Measurements from ENCODE around the gene MTMR3.
A peak's percentile ranks its signal among the peaks of the same experiment; 100 is the strongest.

The MTMR3 gene

DNA sequence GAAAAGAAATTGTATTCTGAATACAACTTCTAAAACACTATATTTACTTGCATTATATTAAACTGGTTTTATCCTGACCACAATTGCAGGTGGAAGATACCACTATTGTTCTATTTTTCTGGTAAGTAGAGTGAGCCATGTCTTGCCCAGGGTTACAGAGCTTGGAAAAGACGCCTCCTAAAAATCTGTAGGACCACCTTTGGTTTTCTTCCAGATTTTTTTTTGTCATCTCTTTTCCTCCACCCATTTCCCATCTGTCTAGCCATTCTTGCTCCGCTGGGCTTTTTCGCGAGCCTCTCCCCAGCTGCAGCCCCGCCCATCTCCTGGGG, 294 bp upstream of the MTMR3 start:
- Histone ChIP-seq H3K4me3 (ENCODE audit: low read length) (peak overlapping the region; percentile 89), H3K36me3 (ENCODE audit: control insufficient read depth, low read length) (no peaks in the 10 kb centered on the region; the same call in 1 of the 2 replicates)

GRCh38 chr22:29883775-29884097, 762 bp downstream of the MTMR3 start:
- Histone ChIP-seq H3K36me3 (ENCODE audit: control insufficient read depth, low read length) (no peaks in the 10 kb centered on the region; the same call in 1 of the 2 replicates), H3K79me2 (ENCODE audit: control insufficient read depth, low read length) (peaks cover 52% of the 10 kb centered on the region), H3K9me2 (replicated peaks; ENCODE audit: control insufficient read depth, low read length) (no peaks in the 10 kb centered on the region), H3F3A (ENCODE audit: control insufficient read depth, insufficient read depth) (peaks cover 4% of the 10 kb centered on the region; the same call in 1 of the 2 replicates), H3K4me3 (ENCODE audit: low read length) (peak overlapping the region; percentile 89), H3K27me3 (ENCODE audit: control insufficient read depth, low read length) (no peaks in the 10 kb centered on the region), H3K4me2 (ENCODE audit: low read length) (peak overlapping the region; percentile 80), H3K27ac (ENCODE audit: low read depth, low read length) (no peak overlapping the region), H4K20me1 (ENCODE audit: control insufficient read depth, insufficient read depth, low read depth, low read length) (0 out of 2 replicates have a peak, but pooled peaks cover 6% of the 10 kb centered on the region), H3K4me1 (ENCODE audit: control insufficient read depth, low read length) (peaks cover 9% of the 10 kb centered on the region), H3K9me3 (ENCODE audit: control insufficient read depth, insufficient read depth, low read length) (no peaks in the 10 kb centered on the region)
- TF ChIP-seq CTCF (IDR thresholded peaks at IDR 0.05; ENCODE audit: low read depth, low read length, poor library complexity, severe bottlenecking), result no peak
- no peak for TF ChIP-seq EZH2phosphoT487 (IDR thresholded peaks at IDR 0.05; ENCODE audit: borderline replicate concordance, low read length)

More for the DNA sequence above, 294 bp upstream of the MTMR3 start:
- Histone ChIP-seq H3K27me3 (ENCODE audit: control insufficient read depth, low read length) (no peaks in the 10 kb centered on the region), H3K9me2 (replicated peaks; ENCODE audit: control insufficient read depth, low read length) (no peaks in the 10 kb centered on the region), H3K27ac (ENCODE audit: low read depth, low read length) (no peak overlapping the region), H3F3A (ENCODE audit: control insufficient read depth, insufficient read depth) (peaks cover 4% of the 10 kb centered on the region; the same call in 1 of the 2 replicates), H3K79me2 (ENCODE audit: control insufficient read depth, low read length) (peaks cover 46% of the 10 kb centered on the region), H3K4me1 (ENCODE audit: control insufficient read depth, low read length) (peaks cover 9% of the 10 kb centered on the region), H4K20me1 (ENCODE audit: control insufficient read depth, insufficient read depth, low read depth, low read length) (0 out of 2 replicates have a peak, but pooled peaks cover 6% of the 10 kb centered on the region), H3K4me2 (ENCODE audit: low read length) (peak overlapping the region; percentile 80), H3K9me3 (ENCODE audit: control insufficient read depth, insufficient read depth, low read length) (no peaks in the 10 kb centered on the region)
- no peak for TF ChIP-seq EZH2phosphoT487 (IDR thresholded peaks at IDR 0.05; ENCODE audit: borderline replicate concordance, low read length)
- no peak for TF ChIP-seq CTCF (IDR thresholded peaks at IDR 0.05; ENCODE audit: low read depth, low read length, poor library complexity, severe bottlenecking)

- Histone ChIP-seq H4K20me1 (ENCODE audit: control insufficient read depth, insufficient read depth, low read depth, low read length) (peaks cover 6% of the 10 kb centered on the region; the same call in 1 of the 2 replicates), H3K27ac (ENCODE audit: low read depth, low read length) (no peak overlapping the region), H3F3A (ENCODE audit: control insufficient read depth, insufficient read depth) (peaks cover 4% of the 10 kb centered on the region; the same call in 1 of the 2 replicates), H3K79me2 (ENCODE audit: control insufficient read depth, low read length) (peaks cover 66% of the 10 kb centered on the region), H3K9me3 (ENCODE audit: control insufficient read depth, insufficient read depth, low read length) (no peaks in the 10 kb centered on the region), H3K4me1 (ENCODE audit: control insufficient read depth, low read length) (peaks cover 9% of the 10 kb centered on the region), H3K4me3 (ENCODE audit: low read length) (no peak overlapping the region), H3K9me2 (replicated peaks; ENCODE audit: control insufficient read depth, low read length) (no peaks in the 10 kb centered on the region), H3K36me3 (ENCODE audit: control insufficient read depth, low read length) (no peaks in the 10 kb centered on the region; the same call in 1 of the 2 replicates), H3K27me3 (ENCODE audit: control insufficient read depth, low read length) (no peaks in the 10 kb centered on the region), H3K4me2 (ENCODE audit: low read length) (no peak overlapping the region)
- TF ChIP-seq EZH2phosphoT487 (IDR thresholded peaks at IDR 0.05; ENCODE audit: borderline replicate concordance, low read length) (no peak), CTCF (IDR thresholded peaks at IDR 0.05; ENCODE audit: low read depth, low read length, poor library complexity, severe bottlenecking) (no peak)
Observed at GRCh38 chr22:29885610-29886009, 2.6 kb downstream of the MTMR3 start.

Data from DOHH2 (cell line).